H9 (cell line): ENCODE measurements around the gene SEMA5A. TPM values are rescaled to one million over a fixed set of nuclear protein-coding genes. Genes with fewer than 3 reads are reported as not detected.

Experiments
- DNase-seq: peaks from one replicate; pipeline ENCODE4 v3.0.0-alpha.2; 2017
- H2AFZ ChIP-seq: one replicate; pipeline ENCODE4 v1.6.1; 2013; ENCODE audit warnings: mild to moderate bottlenecking, low read length, control low read depth, moderate library complexity
- H2AK5ac ChIP-seq: 2 replicates; pipeline ENCODE4 v1.6.1; 2013; ENCODE audit warnings: low read length, control low read depth, mixed read lengths; ENCODE audit not compliant: insufficient read length
- H2BK120ac ChIP-seq: one replicate; pipeline ENCODE4 v1.6.1; 2013; ENCODE audit warnings: low read depth, mild to moderate bottlenecking, low read length, control low read depth, inconsistent platforms; ENCODE audit not compliant: poor library complexity, severe bottlenecking
- H2BK12ac ChIP-seq: 2 replicates; pipeline ENCODE4 v1.6.1; 2013; ENCODE audit warnings: low read length, control low read depth, mixed read lengths, low read depth; ENCODE audit not compliant: insufficient read length
- H2BK15ac ChIP-seq: 2 replicates; pipeline ENCODE4 v1.6.1; 2013; ENCODE audit warnings: low read depth, low read length, control low read depth
- H2BK20ac ChIP-seq: one replicate; pipeline ENCODE4 v1.6.1; 2013; ENCODE audit warnings: low read depth, mild to moderate bottlenecking, low read length, control low read depth, inconsistent platforms; ENCODE audit not compliant: poor library complexity, severe bottlenecking
- H2BK5ac ChIP-seq: 2 replicates; pipeline ENCODE4 v1.6.1; 2013; ENCODE audit warnings: low read length, control low read depth, mixed read lengths; ENCODE audit not compliant: insufficient read length
- H3K14ac ChIP-seq: 2 replicates; pipeline ENCODE4 v1.6.1; 2013; ENCODE audit warnings: low read length, control low read depth; ENCODE audit not compliant: insufficient read depth
- H3K18ac ChIP-seq: 2 replicates; pipeline ENCODE4 v1.6.1; 2013; ENCODE audit warnings: low read depth, mild to moderate bottlenecking, mixed read lengths, low read length, control low read depth; ENCODE audit not compliant: insufficient read length
- H3K23ac ChIP-seq: 2 replicates; pipeline ENCODE4 v1.6.1; 2013; ENCODE audit warnings: low read length, control low read depth, mixed read lengths, low read depth; ENCODE audit not compliant: insufficient read length
- H3K23me2 ChIP-seq: 2 replicates; pipeline ENCODE4 v1.6.1; 2013; ENCODE audit warnings: low read depth, mild to moderate bottlenecking, mixed read lengths, low read length, control low read depth; ENCODE audit not compliant: insufficient read length, poor library complexity, severe bottlenecking
- H3K27ac ChIP-seq: 2 replicates; pipeline ENCODE4 v1.5.1; 2013; ENCODE audit warnings: low read length, control low read depth, mixed read lengths, low read depth; ENCODE audit not compliant: insufficient read length
- H3K27me3 ChIP-seq: 2 replicates; pipeline ENCODE4 v1.6.1; 2013; ENCODE audit warnings: low read length, control low read depth, inconsistent platforms; ENCODE audit not compliant: insufficient read depth
- H3K4ac ChIP-seq: 2 replicates; pipeline ENCODE4 v1.6.1; 2013; ENCODE audit warnings: low read depth, mild to moderate bottlenecking, control low read depth, inconsistent platforms, low read length, moderate library complexity
- H3K4me1 ChIP-seq: 2 replicates; pipeline ENCODE4 v1.6.1; 2013; ENCODE audit warnings: low read length, control low read depth, inconsistent platforms; ENCODE audit not compliant: insufficient read depth
- H3K4me2 ChIP-seq: 2 replicates; pipeline ENCODE4 v1.6.1; 2013; ENCODE audit warnings: low read length, control low read depth, mixed read lengths; ENCODE audit not compliant: insufficient read length, insufficient read depth
- H3K56ac ChIP-seq: 2 replicates; pipeline ENCODE4 v1.6.1; 2013; ENCODE audit warnings: low read depth, mild to moderate bottlenecking, mixed read lengths, low read length, control low read depth; ENCODE audit not compliant: insufficient read length
- H3K79me1 ChIP-seq: 2 replicates; pipeline ENCODE4 v1.6.1; 2013; ENCODE audit warnings: low read depth, mild to moderate bottlenecking, moderate library complexity, low read length, control low read depth, inconsistent platforms; ENCODE audit not compliant: insufficient read depth, poor library complexity, severe bottlenecking
- H3K79me2 ChIP-seq: 2 replicates; pipeline ENCODE4 v1.6.1; 2013; ENCODE audit warnings: low read length, control low read depth, inconsistent platforms; ENCODE audit not compliant: insufficient read depth
- H3K9ac ChIP-seq: 2 replicates; pipeline ENCODE4 v1.6.1; 2013; ENCODE audit warnings: low read length, control low read depth, mixed read lengths; ENCODE audit not compliant: insufficient read length; ENCODE audit errors: extremely low read depth
- H3K9me3 ChIP-seq: one replicate; pipeline ENCODE4 v1.6.1; 2013; ENCODE audit warnings: low read depth, low read length, inconsistent platforms; ENCODE audit not compliant: control insufficient read depth
- H3T11ph ChIP-seq: one replicate; pipeline ENCODE4 v1.6.1; 2013; ENCODE audit warnings: mild to moderate bottlenecking, low read length, control low read depth, inconsistent platforms
- H4K20me1 ChIP-seq: one replicate; pipeline ENCODE4 v1.6.1; 2013; ENCODE audit not compliant: control insufficient read depth, insufficient read length, insufficient read depth
- H4K5ac ChIP-seq: 2 replicates; pipeline ENCODE4 v1.6.1; 2013; ENCODE audit warnings: low read depth, mild to moderate bottlenecking, mixed read lengths, low read length, control low read depth; ENCODE audit not compliant: insufficient read length
- H4K8ac ChIP-seq: replicated peaks from 2 replicates; pipeline ENCODE4 v1.6.1; 2013; ENCODE audit warnings: low read length, control low read depth, mixed read lengths, low read depth; ENCODE audit not compliant: insufficient read length
- H4K91ac ChIP-seq: 2 replicates; pipeline ENCODE4 v1.6.1; 2013; ENCODE audit warnings: low read depth, mild to moderate bottlenecking, moderate library complexity, mixed read lengths, low read length, control low read depth; ENCODE audit not compliant: insufficient read length
- H3K27ac Mint-ChIP-seq, 3 experiments: 2 replicates in 2 of 3; 3 replicates in 1 of 3; pipeline ENCODE4 v1.8.0; 2020 to 2021; ENCODE audit warnings: mixed read lengths in 3 of 3, mild to moderate bottlenecking in 1 of 3, moderate library complexity in 1 of 3
- H3K27me3 Mint-ChIP-seq: 2 replicates; pipeline ENCODE4 v1.8.0; 2021; ENCODE audit warnings: low read depth, mild to moderate bottlenecking, moderate library complexity, mixed read lengths
- H3K36me3 Mint-ChIP-seq, 3 experiments: 2 replicates in 2 of 3; 3 replicates in 1 of 3; pipeline ENCODE4 v1.8.0; 2020 to 2021; ENCODE audit warnings: low read depth in 3 of 3, mixed read lengths in 3 of 3; ENCODE audit not compliant: insufficient read depth in 1 of 3
- H3K4me1 Mint-ChIP-seq, 2 experiments: 2 replicates each; pipeline ENCODE4 v1.8.0; 2020; ENCODE audit warnings: mixed read lengths in 2 of 2
- H3K4me3 Mint-ChIP-seq, 2 experiments: 2 replicates in 1 of 2; 3 replicates in 1 of 2; pipeline ENCODE4 v1.8.0; 2020 to 2021; ENCODE audit warnings: mild to moderate bottlenecking in 2 of 2, mixed read lengths in 2 of 2, moderate library complexity in 1 of 2
- H3K9me3 Mint-ChIP-seq, 2 experiments: 2 replicates in 1 of 2; 3 replicates in 1 of 2; pipeline ENCODE4 v1.8.0; 2020; ENCODE audit warnings: mild to moderate bottlenecking in 2 of 2, mixed read lengths in 2 of 2, moderate library complexity in 1 of 2
- WGBS: extraction: QIAGEN DNeasy Blood & Tissue Kit; methylation state at CpG from one replicate; pipeline ENCODE4 v1.1.7; 2013; ENCODE audit warnings: missing lambda C conversion rate, low lambda C conversion rate, mixed read lengths; ENCODE audit not compliant: insufficient read length; ENCODE audit errors: extremely low coverage; 5-methylcytosine and 5-hydroxymethylcytosine counted together
- total RNA-seq: library from RNA; stranded (reverse); gene quantifications from 2 replicates; pipeline ENCODE4 v1.2.1, GENCODE V29; 2021
- TF ChIP-seq, protein P1 (sequence below): fragments of 200-600 bp; sonication (generic); conservative IDR thresholded peaks from 3 replicates; pipeline ENCODE4 v1.8.0; 2021; ENCODE audit warnings: antibody characterized with exemption, mild to moderate bottlenecking

Gene SEMA5A
- total RNA-seq, 1 experiment from 2014 or later: 4.3 TPM

DNA sequence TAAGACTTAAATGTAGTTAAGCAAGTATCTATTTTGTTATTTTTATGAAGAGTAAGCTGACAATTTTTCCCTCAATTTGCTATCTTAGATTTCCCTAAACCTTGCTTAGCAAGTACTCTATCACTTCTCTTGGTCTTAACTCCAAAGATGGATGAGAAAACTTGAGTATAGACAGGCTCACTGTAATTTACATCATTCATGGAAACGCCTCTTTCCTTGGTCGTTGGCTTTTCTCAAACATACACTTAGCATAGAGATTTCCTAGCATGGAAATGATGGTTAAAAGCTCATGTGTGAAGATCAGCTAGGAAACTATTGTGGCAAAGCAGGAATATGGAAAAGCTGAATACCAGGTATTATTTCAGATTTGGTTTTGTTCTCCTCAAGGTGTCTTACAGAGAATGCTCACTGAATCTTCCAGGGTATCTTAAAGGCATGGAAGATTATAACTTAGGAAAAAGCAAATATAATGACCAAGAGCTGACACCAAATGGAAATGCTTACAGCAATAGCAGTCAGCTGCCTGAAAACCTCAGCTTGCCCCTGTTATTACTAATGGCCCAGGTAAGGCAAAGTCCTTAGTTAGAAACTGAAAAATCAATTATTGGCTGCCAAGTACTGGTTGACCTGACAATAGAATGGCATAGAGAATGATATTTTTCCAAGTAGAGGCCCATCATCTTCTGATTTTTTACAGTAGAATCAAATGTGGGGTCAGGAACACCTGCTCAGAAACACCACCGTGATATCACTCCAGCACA is 84.8 kb downstream of the SEMA5A start:
- Histone ChIP-seq H4K91ac (no peak overlapping the region), H2BK5ac (no peak overlapping the region), H3K27ac (no peak overlapping the region), H4K5ac (no peak overlapping the region), H3K27me3 (no peaks in the 10 kb centered on the region), H3T11ph (no peak overlapping the region), H3K9me3 (no peaks in the 10 kb centered on the region), H2BK20ac (no peak overlapping the region), H3K79me2 (no peaks in the 10 kb centered on the region), H2AK5ac (no peak overlapping the region), H2BK120ac (no peak overlapping the region), H3K9ac (no peak overlapping the region), H2AFZ (no peak overlapping the region), H3K56ac (no peak overlapping the region), H3K23me2 (no peaks in the 10 kb centered on the region), H2BK12ac (no peak overlapping the region), H3K4me1 (peaks cover 3% of the 10 kb centered on the region; the same call in 1 of the 2 replicates), H4K20me1 (no peaks in the 10 kb centered on the region), H3K79me1 (no peaks in the 10 kb centered on the region), H2BK15ac (no peak overlapping the region), H3K4me2 (no peak overlapping the region), H3K4ac (no peak overlapping the region), H3K18ac (no peak overlapping the region), H3K14ac (no peak overlapping the region), H4K8ac (no peak overlapping the region), H3K23ac (no peak overlapping the region)
- Mint-ChIP-seq H3K9me3 (peaks cover 3 to 10% of the 10 kb centered on the region in 2 experiments; a peak in 3 of 5 replicates), H3K36me3 (peaks cover 0 to 10% (median 3%) of the 10 kb centered on the region in 3 experiments; a peak in 4 of 7 replicates), H3K27ac (no peak overlapping the region), H3K4me1 (peaks cover 13 to 16% of the 10 kb centered on the region in 2 experiments), H3K27me3 (no peaks in the 10 kb centered on the region; the same call in 1 of the 2 replicates), H3K4me3 (no peak overlapping the region)
- DNase-seq: no peak
- WGBS: no CpG with 5 or more reads among the region's 3 CpGs
- TF ChIP-seq, protein P1, sequence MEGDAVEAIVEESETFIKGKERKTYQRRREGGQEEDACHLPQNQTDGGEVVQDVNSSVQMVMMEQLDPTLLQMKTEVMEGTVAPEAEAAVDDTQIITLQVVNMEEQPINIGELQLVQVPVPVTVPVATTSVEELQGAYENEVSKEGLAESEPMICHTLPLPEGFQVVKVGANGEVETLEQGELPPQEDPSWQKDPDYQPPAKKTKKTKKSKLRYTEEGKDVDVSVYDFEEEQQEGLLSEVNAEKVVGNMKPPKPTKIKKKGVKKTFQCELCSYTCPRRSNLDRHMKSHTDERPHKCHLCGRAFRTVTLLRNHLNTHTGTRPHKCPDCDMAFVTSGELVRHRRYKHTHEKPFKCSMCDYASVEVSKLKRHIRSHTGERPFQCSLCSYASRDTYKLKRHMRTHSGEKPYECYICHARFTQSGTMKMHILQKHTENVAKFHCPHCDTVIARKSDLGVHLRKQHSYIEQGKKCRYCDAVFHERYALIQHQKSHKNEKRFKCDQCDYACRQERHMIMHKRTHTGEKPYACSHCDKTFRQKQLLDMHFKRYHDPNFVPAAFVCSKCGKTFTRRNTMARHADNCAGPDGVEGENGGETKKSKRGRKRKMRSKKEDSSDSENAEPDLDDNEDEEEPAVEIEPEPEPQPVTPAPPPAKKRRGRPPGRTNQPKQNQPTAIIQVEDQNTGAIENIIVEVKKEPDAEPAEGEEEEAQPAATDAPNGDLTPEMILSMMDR: no peak
